Occipital lobe (tissue), 2 donors: Measurements from ENCODE around the gene TAP1. TPM values are rescaled to one million over a fixed set of nuclear protein-coding genes. Genes with fewer than 3 reads are reported as not detected.
"Not testable (repeated sequence)": the region's sequence is repeated elsewhere in the genome, so short reads cannot be mapped to it uniquely, and the experiment has no call there.

Experiments used
- DNase-seq: peaks from one replicate; lab custom pipeline; 2025; lab: John Stamatoyannopoulos, UW
- total RNA-seq: library from RNA; depleted of rRNA; stranded (reverse); fragments of >200 nt; gene quantifications from one replicate; pipeline ENCODE4 v1.2.3, GENCODE V29; 2014

The TAP1 gene
- 7.5 TPM for total RNA-seq

- peak; percentile 91 for DNase-seq
Observed at GRCh38 chr6:32853541-32854375, at the start of gene TAP1, which contains the start of gene PSMB9. Gene TAP1, minus strand, starts transcription at chr6:32853704. Its CDS starts 68 bp downstream, at chr6:32853636. Gene PSMB9, plus strand, starts transcription at chr6:32854192. Its CDS starts 38 bp downstream, at chr6:32854230.

GRCh38 chr6:32895006-32895345 lies 41.5 kb upstream of the TAP1 start:
- DNase-seq, result no peak

- peak; percentile 94 for DNase-seq
Observed at GRCh38 chr6:32894085-32895005, 40.8 kb upstream of the TAP1 start.

- no peak for DNase-seq
Observed at GRCh38 chr6:32890831-32891230, 37.3 kb upstream of the TAP1 start.

- DNase-seq, result no peak
Observed at GRCh38 chr6:32889533-32889932, 36.0 kb upstream of the TAP1 start.

- DNase-seq, result no peak
Observed at GRCh38 chr6:32888576-32888975, 35.1 kb upstream of the TAP1 start.

GRCh38 chr6:32887616-32888015 lies 34.1 kb upstream of the TAP1 start:
- DNase-seq, result no peak

GRCh38 chr6:32886681-32887383 lies 33.3 kb upstream of the TAP1 start:
- no peak for DNase-seq

GRCh38 chr6:32885698-32886286 lies 32.3 kb upstream of the TAP1 start:
- DNase-seq, result no peak

GRCh38 chr6:32883789-32884188 lies 30.3 kb upstream of the TAP1 start:
- no peak for DNase-seq

- DNase-seq, result no peak
Observed at GRCh38 chr6:32882879-32883250, 29.4 kb upstream of the TAP1 start.

GRCh38 chr6:32880962-32881361 lies 27.5 kb upstream of the TAP1 start:
- not testable (repeated sequence) for DNase-seq

- no peak for DNase-seq
Observed at GRCh38 chr6:32879691-32880090, 26.2 kb upstream of the TAP1 start.

GRCh38 chr6:32876603-32877002 lies 23.1 kb upstream of the TAP1 start:
- DNase-seq, result no peak

- DNase-seq, result not testable (repeated sequence)
Observed at GRCh38 chr6:32873947-32874346, 20.4 kb upstream of the TAP1 start.

GRCh38 chr6:32868257-32868788 lies 14.8 kb upstream of the TAP1 start:
- DNase-seq, result peak; percentile 48

- DNase-seq, result no peak
Observed at GRCh38 chr6:32867554-32868256, 14.2 kb upstream of the TAP1 start.

GRCh38 chr6:32867022-32867477 lies 13.5 kb upstream of the TAP1 start:
- DNase-seq, result no peak

GRCh38 chr6:32865724-32866443 lies 12.4 kb upstream of the TAP1 start:
- DNase-seq, result no peak

- DNase-seq, result no peak
Observed at GRCh38 chr6:32862725-32863124, 9.2 kb upstream of the TAP1 start.
